GM10248 (cell line): ENCODE measurements around the gene PDE3A.
A peak's percentile ranks its signal among the peaks of the same experiment; 100 is the strongest.

Source experiments
- CTCF ChIA-PET: fragments of 300-600 bp; sonication (Branson Sonifier 250); formaldehyde crosslinking; extraction: SDS; loops from one replicate; lab custom pipeline; 2021; ENCODE audit warnings: antibody characterized with exemption; lab: Yijun Ruan, JAX
- POLR2A ChIA-PET: fragments of 350-650 bp; sonication (Branson Sonifier 250); formaldehyde crosslinking; extraction: SDS; loops from one replicate; lab custom pipeline; 2020; ENCODE audit warnings: antibody characterized with exemption; lab: Yijun Ruan, JAX
- DNase-seq: peaks from one replicate; pipeline ENCODE4 v3.0.0; 2012; ENCODE audit errors: extremely low spot score
- CTCF ChIP-seq: IDR thresholded peaks from 2 replicates; pipeline ENCODE4 v1.5.1; 2012; ENCODE audit warnings: mild to moderate bottlenecking, low read depth; ENCODE audit errors: extremely low read depth, missing control alignments, control extremely low read depth

The PDE3A gene

DNA sequence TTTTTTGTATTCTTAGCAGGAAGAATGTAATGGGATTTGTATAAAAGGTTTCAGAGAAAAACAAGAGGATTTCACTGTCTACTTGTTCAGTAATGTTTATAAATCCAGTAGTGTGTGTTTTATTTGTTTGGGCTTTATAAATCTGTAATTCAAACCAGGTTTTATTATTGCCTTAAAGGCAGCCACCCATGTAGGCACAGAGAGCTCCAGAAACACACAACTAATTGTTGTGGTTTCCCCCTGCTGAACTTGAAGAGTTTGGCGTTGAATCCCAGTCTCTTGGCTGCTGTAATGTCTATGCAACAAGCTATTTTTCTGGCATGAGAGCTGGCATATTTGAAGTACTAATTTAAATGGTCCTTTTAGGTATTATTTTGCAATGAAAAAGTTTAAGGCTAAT lies 263.4 kb downstream of the PDE3A start:
- POLR2A ChIA-PET: no interaction called here
- CTCF ChIA-PET: interaction anchor here (1.0 to 1.8 kb wide), 4 partner anchors 10 to 73 kb away, joined by 3 read pairs; no protein-coding TSS in a partner anchor
- no peak for DNase-seq
- TF ChIP-seq CTCF: no peak

GRCh38 chr12:20641106-20641505 lies 272.8 kb downstream of the PDE3A start:
- ChIA-PET CTCF (interaction anchor here (1.0 kb wide), 1 partner anchor 9 kb away, joined by 3 read pairs; no protein-coding TSS in a partner anchor), POLR2A (no interaction called here)
- no peak for TF ChIP-seq CTCF
- no peak for DNase-seq

GRCh38 chr12:20643822-20644221 lies 275.5 kb downstream of the PDE3A start:
- no peak for TF ChIP-seq CTCF
- no peak for DNase-seq
- ChIA-PET POLR2A (no interaction called here), CTCF (interaction anchor here (1.2 to 1.4 kb wide), 2 partner anchors 10 to 29 kb away, joined by 3 to 5 read pairs; no protein-coding TSS in a partner anchor)

DNA sequence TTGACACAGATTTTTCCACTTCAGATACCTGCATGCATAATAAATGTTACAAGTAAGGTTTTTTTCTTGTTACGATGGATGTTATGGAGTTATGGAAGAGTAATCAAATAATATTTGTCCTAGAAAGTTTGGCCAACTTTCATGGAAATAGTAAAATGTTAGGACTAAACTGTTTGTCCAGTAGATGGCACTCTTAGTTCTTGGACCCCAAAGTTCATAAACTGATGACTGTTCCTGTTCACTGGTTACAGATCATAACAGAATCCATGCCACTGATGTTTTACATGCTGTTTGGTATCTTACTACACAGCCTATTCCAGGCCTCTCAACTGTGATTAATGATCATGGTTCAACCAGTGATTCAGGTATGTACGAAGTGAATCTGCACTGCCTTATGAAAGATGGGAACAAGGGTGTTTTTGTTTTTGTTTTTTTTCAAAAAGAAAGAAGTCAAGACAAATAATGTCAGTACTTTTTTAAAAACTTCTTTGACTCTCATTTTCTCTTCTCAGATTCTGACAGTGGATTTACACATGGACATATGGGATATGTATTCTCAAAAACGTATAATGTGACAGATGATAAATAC lies 278.0 kb downstream of the PDE3A start:
- peak; percentile 6 for DNase-seq
- ChIA-PET POLR2A (no interaction called here), CTCF (interaction anchor here (1.3 kb wide), 1 partner anchor 10 kb away, joined by 3 read pairs; no protein-coding TSS in a partner anchor)
- peak; percentile 44 for TF ChIP-seq CTCF

DNA sequence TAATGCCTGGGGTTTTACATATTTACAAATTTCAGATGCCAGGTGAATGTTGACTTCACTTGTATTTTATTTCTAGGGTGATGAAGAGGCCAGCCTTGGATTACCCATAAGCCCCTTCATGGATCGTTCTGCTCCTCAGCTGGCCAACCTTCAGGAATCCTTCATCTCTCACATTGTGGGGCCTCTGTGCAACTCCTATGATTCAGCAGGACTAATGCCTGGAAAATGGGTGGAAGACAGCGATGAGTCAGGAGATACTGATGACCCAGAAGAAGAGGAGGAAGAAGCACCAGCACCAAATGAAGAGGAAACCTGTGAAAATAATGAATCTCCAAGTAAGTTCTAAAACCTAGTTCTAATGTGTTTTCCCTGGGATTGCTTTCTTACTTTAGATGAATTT lies 285.5 kb downstream of the PDE3A start:
- no peak for TF ChIP-seq CTCF
- ChIA-PET CTCF (interaction anchor here (1.7 kb wide), 1 partner anchor 10 kb away, joined by 5 read pairs; no protein-coding TSS in a partner anchor), POLR2A (no interaction called here)
- no peak for DNase-seq

DNA sequence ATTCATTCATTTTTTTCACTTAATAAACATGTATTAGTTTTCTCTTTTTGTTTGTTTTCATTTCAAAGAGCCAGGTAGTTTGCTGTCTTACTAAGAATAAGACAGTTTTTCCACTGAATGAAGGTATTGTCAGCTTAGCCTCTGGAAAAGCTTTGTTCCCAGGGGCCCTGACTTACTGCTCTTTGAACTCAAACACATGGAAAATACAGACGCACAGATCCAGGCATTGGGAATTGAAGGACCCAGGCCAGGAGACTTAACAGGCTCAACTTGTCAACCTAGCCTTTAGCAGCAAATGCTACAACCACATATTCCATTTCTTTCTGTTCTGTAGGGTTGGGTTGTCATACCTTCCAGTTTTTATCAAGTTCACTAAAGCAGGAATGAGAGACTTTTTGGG lies 288.3 kb downstream of the PDE3A start:
- TF ChIP-seq CTCF: no peak
- ChIA-PET CTCF (no interaction called here), POLR2A (no interaction called here)
- DNase-seq: no peak
